DOHH2 (cell line): ENCODE measurements around the gene ELMOD2.

ENCODE experiments used
- CTCF ChIP-seq: fragments of 200-600 bp; sonication (generic); IDR thresholded peaks from one replicate; pipeline ENCODE4 v1.5.1; 2014; ENCODE audit warnings: antibody characterized with exemption, mild to moderate bottlenecking, low read depth, low read length; ENCODE audit not compliant: poor library complexity, severe bottlenecking
- EZH2phosphoT487 ChIP-seq: fragments of 200-600 bp; sonication (generic); IDR thresholded peaks from 2 replicates; pipeline ENCODE4 v1.6.1; 2017; ENCODE audit warnings: borderline replicate concordance, mild to moderate bottlenecking, antibody characterized with exemption, low read length, moderate library complexity, mixed read lengths

DNA sequence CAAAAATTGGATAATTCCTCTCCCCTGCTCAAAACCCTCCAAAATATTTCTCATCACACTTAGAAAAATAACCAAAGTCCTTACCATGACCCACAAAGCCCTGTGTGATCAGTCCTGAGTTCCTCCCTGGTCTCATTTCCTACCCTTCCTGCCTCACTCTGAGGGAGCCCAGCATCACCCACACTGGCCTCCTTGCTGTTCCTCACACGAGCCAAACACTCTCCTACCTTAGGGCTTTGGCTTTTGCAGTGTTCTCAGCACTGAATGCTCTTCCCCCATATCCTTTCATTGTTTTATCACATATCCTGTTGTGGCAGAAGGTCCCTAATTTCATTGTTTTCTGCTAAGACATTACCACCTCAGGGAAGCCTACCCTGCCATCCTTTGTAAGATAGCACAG lies 38.0 kb upstream of the ELMOD2 start:
- no peak for TF ChIP-seq CTCF
- TF ChIP-seq EZH2phosphoT487: no peak
